ENCODE data around the gene PACS1. TPM values are rescaled to one million over a fixed set of nuclear protein-coding genes. Genes with fewer than 3 reads are reported as not detected.
"Not testable (repeated sequence)": the region's sequence is repeated elsewhere in the genome, so short reads cannot be mapped to it uniquely, and the experiment has no call there.

The PACS1 gene
- total and polyA plus RNA-seq, 7 experiments from 2014 or later: 48.0 to 314 (median 210) TPM

DNA sequence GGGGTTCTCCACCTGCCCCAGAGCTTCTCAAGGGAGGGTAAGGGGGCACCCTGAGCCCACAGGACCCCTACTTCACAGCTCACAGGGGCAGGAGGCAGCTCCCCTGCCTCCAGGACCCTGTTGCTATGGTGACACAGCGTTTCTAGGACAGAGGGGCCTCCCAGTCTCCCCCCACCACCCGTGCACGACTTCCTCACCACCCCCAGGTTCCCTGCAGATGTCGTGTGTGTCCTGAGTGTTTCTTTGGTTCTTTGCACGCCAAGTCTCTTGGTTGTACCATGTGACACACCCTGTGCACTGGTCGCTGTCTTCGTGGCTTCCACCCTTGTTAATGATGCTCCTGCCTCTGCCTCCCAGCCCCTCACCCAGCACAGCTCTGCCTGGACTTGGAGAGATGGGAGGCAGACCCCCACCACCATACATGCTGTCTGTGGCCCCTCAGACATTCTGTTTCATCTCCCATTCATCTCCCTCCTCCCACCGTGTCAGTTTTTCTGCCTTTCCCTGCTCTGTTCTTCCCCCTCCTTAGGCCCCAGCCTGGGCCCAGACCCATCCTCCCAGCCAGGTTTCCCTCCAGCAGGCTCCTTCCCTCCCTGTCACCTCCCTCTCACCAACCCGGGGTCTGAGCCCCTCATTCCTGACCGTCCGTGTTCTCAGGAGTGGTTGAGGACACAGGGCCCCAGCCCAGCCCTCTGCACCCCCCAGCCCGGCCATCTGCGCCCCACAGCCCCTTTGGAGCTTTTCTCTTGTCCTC lies 173.9 kb downstream of the PACS1 start:
- ATAC-seq (no peak), DNase-seq (no peak)
- no peaks in the 10 kb centered on the region for H3K9me3 ChIP-seq (ENCODE audit: control insufficient read depth in 2 of 3, low read length in 3 of 3)
- H3K4me1 ChIP-seq (ENCODE audit: control insufficient read depth in 2 of 2, insufficient read depth in 2 of 2, low read length in 2 of 2): no peaks in the 10 kb centered on the region
- Mint-ChIP-seq H3K4me3 (peak overlapping the region in 2 of 10 donors; percentile 25 to 39), H3K27ac (peak overlapping the region in 7 of 9 donors; percentile 22 to 78 (median 55)), H3K36me3 (peaks cover 0 to 28% (median 8%) of the 10 kb centered on the region in 5 donors), H3K4me1 (peaks cover 0 to 18% (median 4%) of the 10 kb centered on the region in 7 donors), H3K27me3 (no peaks in the 10 kb centered on the region), H3K9me3 (peaks cover 0 to 1% (median 0%) of the 10 kb centered on the region in 11 donors)
- POLR2A ChIA-PET: interaction anchor here (0.8 kb wide), 1 partner anchor 9 kb away, joined by 4 read pairs; no protein-coding TSS in a partner anchor
- CTCF ChIA-PET: no interaction called here
- peaks cover 11 to 83% (median 23%) of the 10 kb centered on the region in 3 experiments for H3K36me3 ChIP-seq (ENCODE audit: control insufficient read depth in 2 of 3, insufficient read depth in 3 of 3, low read length in 3 of 3)
- no peak overlapping the region for H3K4me3 ChIP-seq (ENCODE audit: low read length)
- intact Hi-C loops (cut with micrococcal nuclease): no loop called here
- H3K27ac ChIP-seq (ENCODE audit: low read depth, low read length): peak overlapping the region; percentile 36
- H3K27me3 ChIP-seq (ENCODE audit: control insufficient read depth in 2 of 2, insufficient read depth in 2 of 2, low read length in 2 of 2): no peaks in the 10 kb centered on the region

DNA sequence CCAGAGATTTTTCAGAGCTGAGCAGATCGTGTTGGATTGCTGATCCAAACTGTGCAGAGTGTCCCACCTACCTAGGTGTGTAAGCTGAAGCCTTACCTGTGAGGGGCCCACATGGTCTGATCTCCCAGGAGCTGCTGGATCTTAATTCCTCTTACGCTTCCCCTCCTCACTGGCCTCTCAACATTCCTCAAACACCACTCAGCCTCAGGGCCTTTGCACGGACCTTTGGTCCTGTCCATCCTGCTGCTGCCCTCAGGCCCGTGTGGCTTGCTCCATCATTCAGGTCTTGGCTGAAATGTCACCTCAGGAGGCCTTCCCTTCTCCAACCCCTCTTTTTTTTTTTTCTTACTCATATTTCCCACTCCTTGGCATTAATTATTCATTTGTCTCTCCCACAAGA lies 177.2 kb downstream of the PACS1 start:
- H3K4me3 Mint-ChIP-seq: peak overlapping the region in 1 of 10 donors; percentile 29
- intact Hi-C loops (cut with micrococcal nuclease): no loop called here
- H3K4me1 ChIP-seq (ENCODE audit: control insufficient read depth in 2 of 2, insufficient read depth in 2 of 2, low read length in 2 of 2): no peaks in the 10 kb centered on the region
- peaks cover 0 to 17% (median 5%) of the 10 kb centered on the region in 5 donors for H3K36me3 Mint-ChIP-seq
- ChIA-PET CTCF (interaction anchor here (0.5 to 0.7 kb wide), 2 partner anchors 8 to 158 kb away, joined by 3 to 5 read pairs; no protein-coding TSS in a partner anchor), POLR2A (interaction anchor here (0.6 kb wide), 1 partner anchor 87 kb away, joined by 6 read pairs; no protein-coding TSS in a partner anchor)
- no peaks in the 10 kb centered on the region for H3K27me3 ChIP-seq (ENCODE audit: control insufficient read depth in 2 of 2, insufficient read depth in 2 of 2, low read length in 2 of 2)
- peak overlapping the region in 7 of 9 donors; percentile 1 to 84 (median 64) for H3K27ac Mint-ChIP-seq
- H3K27ac ChIP-seq (ENCODE audit: low read depth, low read length): no peak overlapping the region
- H3K27me3 Mint-ChIP-seq: no peaks in the 10 kb centered on the region
- H3K4me1 Mint-ChIP-seq: peaks cover 0 to 11% (median 9%) of the 10 kb centered on the region in 7 donors
- DNase-seq: no peak
- H3K9me3 ChIP-seq (ENCODE audit: control insufficient read depth in 2 of 3, low read length in 3 of 3): no peaks in the 10 kb centered on the region
- peaks cover 0 to 58% (median 7%) of the 10 kb centered on the region in 3 experiments for H3K36me3 ChIP-seq (ENCODE audit: control insufficient read depth in 2 of 3, insufficient read depth in 3 of 3, low read length in 3 of 3)
- H3K9me3 Mint-ChIP-seq: peaks cover 0 to 3% (median 0%) of the 10 kb centered on the region in 11 donors
- H3K4me3 ChIP-seq (ENCODE audit: low read length): no peak overlapping the region
- no peak for ATAC-seq

- Histone ChIP-seq H3K27ac (ENCODE audit: low read depth, low read length) (no peak overlapping the region), H3K36me3 (ENCODE audit: control insufficient read depth in 2 of 3, insufficient read depth in 3 of 3, low read length in 3 of 3) (peaks cover 0 to 53% (median 4%) of the 10 kb centered on the region in 3 experiments), H3K27me3 (ENCODE audit: control insufficient read depth in 2 of 2, insufficient read depth in 2 of 2, low read length in 2 of 2) (no peaks in the 10 kb centered on the region), H3K4me1 (ENCODE audit: control insufficient read depth in 2 of 2, insufficient read depth in 2 of 2, low read length in 2 of 2) (no peaks in the 10 kb centered on the region), H3K9me3 (ENCODE audit: control insufficient read depth in 2 of 3, low read length in 3 of 3) (no peaks in the 10 kb centered on the region), H3K4me3 (ENCODE audit: low read length) (no peak overlapping the region)
- peaks cover 0 to 3% (median 0%) of the 10 kb centered on the region in 11 donors for H3K9me3 Mint-ChIP-seq
- no peak for ATAC-seq
- H3K27me3 Mint-ChIP-seq: no peaks in the 10 kb centered on the region
- intact Hi-C loops (cut with micrococcal nuclease): no loop called here
- POLR2A ChIA-PET: no interaction called here
- no peak for DNase-seq
- peaks cover 0 to 11% (median 9%) of the 10 kb centered on the region in 7 donors for H3K4me1 Mint-ChIP-seq
- CTCF ChIA-PET: no interaction called here
- peak overlapping the region in 6 of 9 donors; percentile 1 to 78 (median 60) for H3K27ac Mint-ChIP-seq
- peaks cover 0 to 17% (median 5%) of the 10 kb centered on the region in 5 donors for H3K36me3 Mint-ChIP-seq
- peak overlapping the region in 1 of 10 donors; percentile 29 for H3K4me3 Mint-ChIP-seq
These were observed 177.7 kb downstream of the PACS1 start for GRCh38 chr11:66247801-66248200.

- Histone ChIP-seq H3K27me3 (ENCODE audit: control insufficient read depth in 2 of 2, insufficient read depth in 2 of 2, low read length in 2 of 2) (no peaks in the 10 kb centered on the region), H3K36me3 (ENCODE audit: control insufficient read depth in 2 of 3, insufficient read depth in 3 of 3, low read length in 3 of 3) (peaks cover 0 to 42% (median 4%) of the 10 kb centered on the region in 3 experiments), H3K9me3 (ENCODE audit: control insufficient read depth in 2 of 3, low read length in 3 of 3) (no peaks in the 10 kb centered on the region), H3K27ac (ENCODE audit: low read depth, low read length) (no peak overlapping the region), H3K4me1 (ENCODE audit: control insufficient read depth in 2 of 2, insufficient read depth in 2 of 2, low read length in 2 of 2) (no peaks in the 10 kb centered on the region), H3K4me3 (ENCODE audit: low read length) (no peak overlapping the region)
- DNase-seq: no peak
- ATAC-seq: no peak
- ChIA-PET POLR2A (no interaction called here), CTCF (no interaction called here)
- Mint-ChIP-seq H3K4me1 (peaks cover 0 to 17% (median 14%) of the 10 kb centered on the region in 7 donors), H3K9me3 (peaks cover 0 to 5% (median 0%) of the 10 kb centered on the region in 11 donors), H3K27ac (peak overlapping the region in 8 of 9 donors; percentile 11 to 77 (median 62)), H3K27me3 (no peaks in the 10 kb centered on the region), H3K36me3 (peaks cover 0 to 14% (median 5%) of the 10 kb centered on the region in 5 donors), H3K4me3 (no peak overlapping the region)
- intact Hi-C loops (cut with micrococcal nuclease): no loop called here
These were observed 178.8 kb downstream of the PACS1 start for GRCh38 chr11:66248903-66249302.

GRCh38 chr11:66251809-66252208 lies 181.7 kb downstream of the PACS1 start:
- peaks cover 0 to 19% (median 4%) of the 10 kb centered on the region in 3 experiments for H3K36me3 ChIP-seq (ENCODE audit: control insufficient read depth in 2 of 3, insufficient read depth in 3 of 3, low read length in 3 of 3)
- no peaks in the 10 kb centered on the region for H3K9me3 ChIP-seq (ENCODE audit: control insufficient read depth in 2 of 3, low read length in 3 of 3)
- peaks cover 8 to 10% of the 10 kb centered on the region in 2 donors for H3K4me1 ChIP-seq (ENCODE audit: control insufficient read depth in 2 of 2, insufficient read depth in 2 of 2, low read length in 2 of 2)
- no peak for ATAC-seq
- Mint-ChIP-seq H3K9me3 (peaks cover 0 to 5% (median 0%) of the 10 kb centered on the region in 11 donors), H3K27me3 (no peaks in the 10 kb centered on the region), H3K36me3 (peaks cover 0 to 7% (median 5%) of the 10 kb centered on the region in 5 donors), H3K4me3 (peak overlapping the region in 1 of 10 donors; percentile 36), H3K4me1 (peaks cover 6 to 30% (median 21%) of the 10 kb centered on the region in 7 donors), H3K27ac (peak overlapping the region in 6 of 9 donors; percentile 5 to 84 (median 77))
- no peak overlapping the region for H3K27ac ChIP-seq (ENCODE audit: low read depth, low read length)
- DNase-seq: no peak
- H3K4me3 ChIP-seq (ENCODE audit: low read length): no peak overlapping the region
- POLR2A ChIA-PET: interaction anchor here (1.3 to 1.4 kb wide), 2 partner anchors 14 to 37 kb away, joined by 4 to 5 read pairs; partner anchors contain the start of gene YIF1A
- H3K27me3 ChIP-seq (ENCODE audit: control insufficient read depth in 2 of 2, insufficient read depth in 2 of 2, low read length in 2 of 2): no peaks in the 10 kb centered on the region
- intact Hi-C loops (cut with micrococcal nuclease): no loop called here
- CTCF ChIA-PET: no interaction called here

DNA sequence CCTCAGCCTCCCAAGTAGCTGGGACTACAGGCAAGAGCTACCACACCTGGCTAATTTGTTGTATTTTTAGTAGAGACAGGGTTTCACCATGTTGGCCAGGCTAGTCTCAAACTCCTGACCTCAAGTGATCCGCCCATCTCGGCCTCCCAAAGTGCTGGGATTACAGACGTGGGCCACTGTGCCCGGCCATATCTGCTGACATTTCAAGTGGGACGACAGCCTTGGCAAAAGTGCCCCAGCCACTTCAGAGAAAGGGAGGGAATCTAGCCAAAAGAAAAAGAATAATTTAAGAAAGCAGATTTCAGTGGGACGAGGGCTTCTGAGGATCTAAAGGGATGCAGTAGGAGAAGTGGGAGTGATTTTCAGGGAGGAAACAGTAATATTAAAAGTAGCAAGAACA lies 183.0 kb downstream of the PACS1 start:
- POLR2A ChIA-PET: interaction anchor here (0.6 to 1.3 kb wide), 4 partner anchors 10 to 196 kb away, joined by 3 to 4 read pairs (median 4); partner anchors contain the start of gene YIF1A

More for the DNA sequence above, 183.0 kb downstream of the PACS1 start:
- H3K4me1 ChIP-seq (ENCODE audit: control insufficient read depth in 2 of 2, insufficient read depth in 2 of 2, low read length in 2 of 2): peaks cover 8 to 11% of the 10 kb centered on the region in 2 donors
- ATAC-seq; H3K9me3 Mint-ChIP-seq; H3K27me3 ChIP-seq (ENCODE audit: control insufficient read depth in 2 of 2, insufficient read depth in 2 of 2, low read length in 2 of 2); DNase-seq; H3K36me3 Mint-ChIP-seq; H3K27ac ChIP-seq (ENCODE audit: low read depth, low read length); H3K27me3 Mint-ChIP-seq; intact Hi-C loops (cut with micrococcal nuclease); H3K9me3 ChIP-seq (ENCODE audit: control insufficient read depth in 2 of 3, low read length in 3 of 3); H3K4me3 ChIP-seq (ENCODE audit: low read length): not testable (repeated sequence)
- H3K36me3 ChIP-seq (ENCODE audit: control insufficient read depth in 2 of 3, insufficient read depth in 3 of 3, low read length in 3 of 3): peaks cover 0 to 17% (median 4%) of the 10 kb centered on the region in 3 experiments
- CTCF ChIA-PET: interaction anchor here (0.7 kb wide), 1 partner anchor 33 kb away, joined by 5 read pairs; no protein-coding TSS in a partner anchor
- Mint-ChIP-seq H3K27ac (peak overlapping the region; percentile 5 to 90 (median 79)), H3K4me3 (peak overlapping the region in 1 of 10 donors; percentile 38), H3K4me1 (peaks cover 8 to 34% (median 23%) of the 10 kb centered on the region in 7 donors)

All from naive thymus-derived CD4-positive, alpha-beta T cell (primary cell).